ENCODE measurements around the gene NDUFA7.

Gene NDUFA7

DNA sequence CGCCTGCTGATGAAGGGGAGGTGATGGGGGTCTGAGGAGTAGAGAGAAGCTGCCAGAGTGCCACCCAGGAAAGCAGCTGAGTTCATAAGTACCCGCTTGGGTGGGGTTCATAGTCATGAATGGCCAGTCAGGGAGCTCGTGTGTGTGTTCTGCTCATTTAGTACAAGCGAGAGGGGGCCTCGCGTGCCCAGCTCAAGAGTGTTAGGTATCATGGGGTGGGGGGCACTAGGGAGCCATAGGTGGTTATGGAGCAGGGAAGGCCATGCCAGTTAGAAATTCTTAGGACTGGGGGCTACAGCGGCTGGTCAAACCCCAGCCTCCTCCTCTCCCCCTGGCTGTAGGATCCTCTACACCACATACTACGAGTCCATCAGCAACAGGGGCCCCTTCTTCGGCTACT lies 59.8 kb downstream of the NDUFA7 start:
- no peak for DNase-seq
